Lower leg skin (tissue), 3 donors: ENCODE results near the gene PEX12.

ENCODE experiments used
- CTCF ChIP-seq, 3 donors: fragments of 450-650 bp; IDR thresholded peaks; one replicate each; pipeline ENCODE4 v1.5.1; 2016; ENCODE audit warnings: antibody characterized with exemption in 3 of 3, mild to moderate bottlenecking in 3 of 3, moderate library complexity in 2 of 3
- POLR2A ChIP-seq, 2 donors: fragments of 450-650 bp; IDR thresholded peaks; one replicate each; pipeline ENCODE4 v1.6.1; 2016 to 2017; ENCODE audit warnings: antibody characterized with exemption in 2 of 2, mild to moderate bottlenecking in 1 of 2, moderate library complexity in 1 of 2

DNA sequence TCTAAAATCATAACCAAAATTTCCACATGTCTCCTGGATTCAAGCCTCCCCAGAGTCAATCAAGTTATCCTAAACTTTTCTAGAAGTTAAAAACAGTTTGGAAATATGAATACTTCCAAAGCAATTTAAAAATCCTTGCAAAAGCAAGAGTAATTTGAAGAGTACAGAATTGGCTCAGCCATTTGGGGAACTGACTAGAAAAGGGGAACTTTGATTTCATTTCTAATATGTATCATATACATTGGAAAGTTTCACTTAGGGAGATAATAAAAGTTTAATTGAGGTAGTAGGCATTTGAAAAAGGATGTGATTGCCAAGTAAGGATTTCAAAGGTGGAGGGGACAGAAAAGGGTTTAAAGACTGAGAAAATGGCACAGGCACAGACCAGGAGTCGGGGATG, 31.9 kb downstream of the PEX12 start:
- no peak for TF ChIP-seq CTCF (IDR thresholded peaks at IDR 0.05)
- TF ChIP-seq POLR2A (IDR thresholded peaks at IDR 0.05) = no peak
